HG03196 (cell line): ENCODE data around the gene ORM2.
"Not testable (repeated sequence)": the region's sequence is repeated elsewhere in the genome, so short reads cannot be mapped to it uniquely, and the experiment has no call there.

ENCODE experiments used
- ATAC-seq: cut with Tn5 transposase; IDR thresholded peaks from one replicate; pipeline ENCODE4 v1.9.1; 2021; ENCODE audit not compliant: unreplicated experiment

Gene ORM2

GRCh38 chr9:114328937-114329624 lies 588 bp upstream of the ORM2 start:
- not testable (repeated sequence) for ATAC-seq

GRCh38 chr9:114330636-114331035 lies 967 bp downstream of the ORM2 start:
- no peak for ATAC-seq

- ATAC-seq = not testable (repeated sequence)
Observed at GRCh38 chr9:114331229-114332195, 1.8 kb downstream of the ORM2 start.

GRCh38 chr9:114332474-114333040 lies 2.9 kb downstream of the ORM2 start:
- not testable (repeated sequence) for ATAC-seq

- not testable (repeated sequence) for ATAC-seq
Observed at GRCh38 chr9:114333718-114334117, 4.0 kb downstream of the ORM2 start.

GRCh38 chr9:114334490-114334889 lies 4.8 kb downstream of the ORM2 start:
- ATAC-seq = no peak

GRCh38 chr9:114335745-114336144 lies 6.1 kb downstream of the ORM2 start:
- ATAC-seq = no peak

- no peak for ATAC-seq
Observed at GRCh38 chr9:114336157-114336556, 6.5 kb downstream of the ORM2 start.

GRCh38 chr9:114336699-114337395 lies 7.2 kb downstream of the ORM2 start:
- ATAC-seq = no peak

GRCh38 chr9:114338187-114338586 lies 8.5 kb downstream of the ORM2 start:
- no peak for ATAC-seq

GRCh38 chr9:114339130-114339908 lies 9.7 kb downstream of the ORM2 start:
- ATAC-seq = no peak

- no peak for ATAC-seq
Observed at GRCh38 chr9:114341152-114341830, 11.6 kb downstream of the ORM2 start.

GRCh38 chr9:114341991-114342390 lies 12.3 kb downstream of the ORM2 start:
- no peak for ATAC-seq

GRCh38 chr9:114342755-114343440 lies 13.2 kb downstream of the ORM2 start:
- ATAC-seq = no peak

GRCh38 chr9:114343471-114344187 lies 14.0 kb downstream of the ORM2 start:
- ATAC-seq = no peak

GRCh38 chr9:114344188-114344566 lies 14.5 kb downstream of the ORM2 start:
- no peak for ATAC-seq

- no peak for ATAC-seq
Observed at GRCh38 chr9:114344692-114345091, 15.0 kb downstream of the ORM2 start.

GRCh38 chr9:114345493-114346065 lies 15.9 kb downstream of the ORM2 start:
- no peak for ATAC-seq
